ENCODE results near the gene NCOA7. TPM values are rescaled to one million over a fixed set of nuclear protein-coding genes. Genes with fewer than 3 reads are reported as not detected.
"Not testable (repeated sequence)": the region's sequence is repeated elsewhere in the genome, so short reads cannot be mapped to it uniquely, and the experiment has no call there.

NCOA7 gene
- total RNA-seq, 1 donor: 34.0 TPM

DNA sequence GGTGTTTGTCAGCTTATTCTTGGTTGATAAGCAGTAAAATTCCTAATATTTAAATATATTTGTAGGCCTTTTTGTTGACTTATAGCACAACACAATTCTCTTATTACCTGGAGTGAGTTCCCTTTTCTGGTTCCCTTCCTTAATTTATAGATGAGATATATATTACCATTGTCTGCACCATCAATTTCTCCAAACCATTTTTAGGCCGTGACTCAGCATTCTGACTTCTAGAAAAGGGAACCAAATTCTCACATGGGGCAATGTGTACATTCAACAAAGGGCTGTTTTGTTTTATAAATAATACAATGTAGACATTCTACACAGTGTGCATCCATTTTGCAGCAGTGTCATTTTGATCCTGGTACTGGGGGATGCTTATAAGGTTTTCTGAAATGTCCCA, 52.8 kb downstream of the NCOA7 start:
- Histone ChIP-seq H3K36me3 (ENCODE audit: insufficient read depth, low read length) (no peaks in the 10 kb centered on the region), H3K4me3 (ENCODE audit: insufficient read depth, low read length) (no peak overlapping the region), H3K4me2 (ENCODE audit: insufficient read depth, low read length) (no peak overlapping the region), H3K27ac (ENCODE audit: low read depth, low read length) (no peak overlapping the region), H3K9me3 (ENCODE audit: low read depth, low read length) (no peaks in the 10 kb centered on the region), H4K20me1 (ENCODE audit: insufficient read depth, low read length) (peaks cover 4% of the 10 kb centered on the region), H3K4me1 (ENCODE audit: insufficient read depth, low read length) (no peaks in the 10 kb centered on the region), H3K79me2 (ENCODE audit: insufficient read depth, low read length) (peaks cover 34% of the 10 kb centered on the region), H2AFZ (ENCODE audit: low read length) (no peak overlapping the region), H3K27me3 (ENCODE audit: insufficient read depth, low read length) (no peaks in the 10 kb centered on the region)
- no peak for DNase-seq (ENCODE audit: insufficient read length, low spot score, missing footprints)
- no peak for TF ChIP-seq CTCF (IDR thresholded peaks at IDR 0.05; ENCODE audit: extremely low read depth, low read depth, low read length)

DNA sequence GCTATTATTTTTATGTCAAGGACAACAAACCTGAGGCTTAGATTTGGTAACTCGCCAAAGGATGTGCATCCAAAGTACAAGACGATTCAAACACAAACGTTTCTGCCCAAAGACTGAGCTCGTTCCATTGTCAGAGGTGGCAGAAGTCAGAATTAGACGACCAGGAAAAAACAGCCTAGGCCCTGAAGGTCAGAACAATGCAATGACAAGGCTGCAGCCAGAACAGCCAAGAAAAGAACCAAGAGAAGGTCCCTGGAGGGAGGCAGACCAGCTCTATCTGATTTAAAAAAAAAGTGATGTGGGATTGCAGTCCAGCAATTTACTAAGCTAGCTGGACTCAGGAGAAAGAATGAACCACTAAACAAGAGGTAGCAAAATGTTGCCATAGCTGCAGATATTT, 54.2 kb downstream of the NCOA7 start:
- H3K4me2 ChIP-seq (ENCODE audit: insufficient read depth, low read length): no peak overlapping the region
- no peaks in the 10 kb centered on the region for H3K36me3 ChIP-seq (ENCODE audit: insufficient read depth, low read length)
- no peaks in the 10 kb centered on the region for H3K27me3 ChIP-seq (ENCODE audit: insufficient read depth, low read length)
- H3K4me1 ChIP-seq (ENCODE audit: insufficient read depth, low read length): no peaks in the 10 kb centered on the region
- H3K79me2 ChIP-seq (ENCODE audit: insufficient read depth, low read length): peaks cover 34% of the 10 kb centered on the region
- H3K27ac ChIP-seq (ENCODE audit: low read depth, low read length): no peak overlapping the region
- TF ChIP-seq CTCF (IDR thresholded peaks at IDR 0.05; ENCODE audit: extremely low read depth, low read depth, low read length): no peak
- no peaks in the 10 kb centered on the region for H3K9me3 ChIP-seq (ENCODE audit: low read depth, low read length)
- peaks cover 4% of the 10 kb centered on the region for H4K20me1 ChIP-seq (ENCODE audit: insufficient read depth, low read length)
- no peak for DNase-seq (ENCODE audit: insufficient read length, low spot score, missing footprints)
- no peak overlapping the region for H2AFZ ChIP-seq (ENCODE audit: low read length)
- H3K4me3 ChIP-seq (ENCODE audit: insufficient read depth, low read length): no peak overlapping the region

DNA sequence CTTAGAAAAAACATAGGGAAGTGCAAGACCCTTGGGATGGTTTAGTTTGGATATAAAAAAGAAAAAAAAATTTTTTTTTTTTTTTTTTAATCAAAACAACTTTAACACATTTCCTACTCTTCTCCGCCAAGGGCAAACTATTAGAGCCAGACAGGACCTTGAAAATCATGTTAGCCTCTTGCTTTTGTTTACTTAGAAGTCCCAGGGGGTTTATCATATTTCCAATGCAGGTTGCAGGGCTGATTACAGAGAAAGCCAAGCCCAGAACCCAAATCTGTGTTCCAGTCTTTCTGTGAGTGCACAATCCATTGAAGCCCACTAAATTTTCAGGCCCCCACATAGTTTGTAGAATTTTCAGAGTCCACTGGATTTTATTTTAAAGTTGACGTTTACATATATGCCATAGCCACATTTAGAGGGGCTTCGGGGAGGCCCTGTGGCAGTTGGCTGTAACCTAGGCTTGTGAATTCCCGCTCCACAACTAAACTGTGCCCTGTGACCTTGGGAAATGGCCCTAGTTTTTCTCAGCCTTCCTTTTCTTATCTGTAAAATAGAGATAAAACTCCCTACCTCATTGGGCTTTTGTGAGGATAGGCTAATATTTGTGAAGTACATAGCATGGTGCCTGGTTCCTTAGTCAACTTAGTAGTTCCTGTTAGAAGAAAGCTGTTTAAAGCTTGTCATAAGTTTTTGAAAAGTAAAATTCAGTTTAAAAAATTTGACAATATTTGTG, 55.7 kb downstream of the NCOA7 start:
- no peak for TF ChIP-seq CTCF (IDR thresholded peaks at IDR 0.05; ENCODE audit: extremely low read depth, low read depth, low read length)
- H3K4me3 ChIP-seq (ENCODE audit: insufficient read depth, low read length): no peak overlapping the region
- H3K36me3 ChIP-seq (ENCODE audit: insufficient read depth, low read length): no peaks in the 10 kb centered on the region
- no peak overlapping the region for H3K27ac ChIP-seq (ENCODE audit: low read depth, low read length)
- DNase-seq (ENCODE audit: insufficient read length, low spot score, missing footprints): no peak
- no peaks in the 10 kb centered on the region for H3K27me3 ChIP-seq (ENCODE audit: insufficient read depth, low read length)
- H4K20me1 ChIP-seq (ENCODE audit: insufficient read depth, low read length): peaks cover 4% of the 10 kb centered on the region
- no peak overlapping the region for H3K4me2 ChIP-seq (ENCODE audit: insufficient read depth, low read length)
- peaks cover 38% of the 10 kb centered on the region for H3K79me2 ChIP-seq (ENCODE audit: insufficient read depth, low read length)
- no peaks in the 10 kb centered on the region for H3K4me1 ChIP-seq (ENCODE audit: insufficient read depth, low read length)
- H3K9me3 ChIP-seq (ENCODE audit: low read depth, low read length): no peaks in the 10 kb centered on the region
- H2AFZ ChIP-seq (ENCODE audit: low read length): no peak overlapping the region

DNA sequence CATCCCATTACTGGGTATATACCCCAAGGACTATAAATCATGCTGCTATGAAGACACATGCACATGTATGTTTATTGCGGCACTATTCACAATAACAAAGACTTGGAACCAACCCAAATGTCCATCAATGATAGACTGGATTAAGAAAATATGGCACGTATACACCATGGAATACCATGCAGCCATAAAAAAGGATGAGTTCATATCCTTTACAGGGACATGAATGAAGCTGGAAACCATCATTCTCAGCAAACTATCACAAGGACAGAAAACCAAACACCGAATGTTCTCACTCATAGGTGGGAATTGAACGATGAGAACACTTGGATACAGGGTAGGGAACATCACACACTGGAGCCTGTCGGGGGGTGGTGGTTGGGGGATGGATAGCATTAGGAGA, 57.5 kb downstream of the NCOA7 start:
- H3K4me2 ChIP-seq (ENCODE audit: insufficient read depth, low read length); H3K4me3 ChIP-seq (ENCODE audit: insufficient read depth, low read length); H2AFZ ChIP-seq (ENCODE audit: low read length); H3K27ac ChIP-seq (ENCODE audit: low read depth, low read length); H3K4me1 ChIP-seq (ENCODE audit: insufficient read depth, low read length); H3K9me3 ChIP-seq (ENCODE audit: low read depth, low read length); H4K20me1 ChIP-seq (ENCODE audit: insufficient read depth, low read length); DNase-seq (ENCODE audit: insufficient read length, low spot score, missing footprints); H3K27me3 ChIP-seq (ENCODE audit: insufficient read depth, low read length); H3K36me3 ChIP-seq (ENCODE audit: insufficient read depth, low read length): not testable (repeated sequence)
- peaks cover 35% of the 10 kb centered on the region for H3K79me2 ChIP-seq (ENCODE audit: insufficient read depth, low read length)
